Measurements from ENCODE around the gene SLC25A30.
"Not testable (repeated sequence)": the region's sequence is repeated elsewhere in the genome, so short reads cannot be mapped to it uniquely, and the experiment has no call there.

GRCh38 chr13:45391128-45391527, 27.0 kb downstream of the SLC25A30 start:
- not testable (repeated sequence) for TF ChIP-seq EZH2phosphoT487 (conservative IDR thresholded peaks at IDR 0.05; ENCODE audit: low read length); CTCF (IDR thresholded peaks at IDR 0.05; ENCODE audit: insufficient read depth, low read length, poor library complexity, severe bottlenecking)
